HepG2 (cell line): ENCODE results near the gene THBS4. TPM values are rescaled to one million over a fixed set of nuclear protein-coding genes. Genes with fewer than 3 reads are reported as not detected.

Experiments
- ATAC-seq: fragments of 200-7000 bp; cut with Tn5 transposase; 3 replicates; pipeline ENCODE4 v1.9.1; 2020; ENCODE audit warnings: mild to moderate bottlenecking, moderate library complexity
- BruUV-seq: library from RNA; stranded (reverse); fragments of 400-500 nt; replicated peaks from 2 replicates; lab custom pipeline; 2021; lab: Mats Ljungman, UMichigan
- CTCF ChIA-PET: fragments of 300-600 bp; formaldehyde crosslinking; extraction: SDS; loops from one replicate; lab custom pipeline; 2021; ENCODE audit warnings: low total read pairs, inconsistent platforms, low intra/inter-chr PET ratio; lab: Yijun Ruan, JAX
- POLR2A ChIA-PET: fragments of 350-600 bp; sonication (Branson Sonifier 250); formaldehyde crosslinking; loops from one replicate; lab custom pipeline; 2020; ENCODE audit warnings: antibody characterized with exemption, inconsistent platforms; lab: Yijun Ruan, JAX
- DNase-seq: peaks from one replicate; pipeline ENCODE4 v3.0.0-alpha.2; 2015; ENCODE audit warnings: low spot score
- FAIRE-seq: peaks from 3 replicates; lab custom pipeline; 2011; peaks lifted over from hg19 to GRCh38; lab: Jason Lieb, UNC
- H2AFZ ChIP-seq: one replicate; pipeline ENCODE4 v1.6.1; 2011; ENCODE audit warnings: low read length, inconsistent platforms
- H3K27ac ChIP-seq: fragments of 300-600 bp; 3 replicates; pipeline ENCODE4 v1.8.0; 2011; ENCODE audit warnings: mixed run types, mild to moderate bottlenecking, mixed read lengths, low read length, inconsistent platforms; ENCODE audit not compliant: insufficient read depth; ENCODE audit errors: extremely low read length
- H3K27me3 ChIP-seq, 2 experiments: fragments of 200-600 bp in 1 of 2; 2 replicates in 1 of 2; 3 replicates in 1 of 2; pipeline versions ENCODE4 v1.6.0 to v1.8.0; 2011; ENCODE audit warnings: low read length in 2 of 2, mild to moderate bottlenecking in 2 of 2, moderate library complexity in 2 of 2, inconsistent platforms in 1 of 2; ENCODE audit not compliant: insufficient read depth in 2 of 2, control insufficient read depth in 1 of 2
- H3K36me3 ChIP-seq, 2 experiments: fragments of 200-600 bp in 1 of 2; replicated peaks in 1 of 2; 2 replicates in 1 of 2; 3 replicates in 1 of 2; pipeline versions ENCODE4 v1.5.1 to v1.8.0; 2011; ENCODE audit warnings: low read length in 2 of 2, inconsistent platforms in 1 of 2; ENCODE audit not compliant: insufficient read depth in 2 of 2, control insufficient read depth in 1 of 2
- H3K4me1 ChIP-seq: 2 replicates; pipeline ENCODE4 v1.5.1; 2012; ENCODE audit warnings: low read length, inconsistent platforms; ENCODE audit not compliant: insufficient read depth
- H3K4me2 ChIP-seq: 2 replicates; pipeline ENCODE4 v1.6.0; 2011; ENCODE audit warnings: low read depth, low read length, inconsistent platforms
- H3K4me3 ChIP-seq, 3 experiments: fragments of 200-600 bp in 1 of 3; sonication (generic), shearing (Covaris generic) in 1 of 3; replicated peaks in 1 of 3; 2 replicates each; pipeline ENCODE4 v1.5.1; 2011 to 2016; ENCODE audit warnings: low read length in 3 of 3, inconsistent platforms in 2 of 3, low read depth in 2 of 3, mild to moderate bottlenecking in 2 of 3, control low read depth in 1 of 3, mixed read lengths in 1 of 3; ENCODE audit not compliant: insufficient read depth in 1 of 3
- H3K79me2 ChIP-seq: one replicate; pipeline ENCODE4 v1.6.1; 2011; ENCODE audit warnings: low read length, inconsistent platforms; ENCODE audit not compliant: insufficient read depth
- H3K9ac ChIP-seq: 2 replicates; pipeline ENCODE4 v1.6.0; 2011; ENCODE audit warnings: mild to moderate bottlenecking, low read depth, low read length, inconsistent platforms; ENCODE audit not compliant: insufficient read depth
- H3K9me3 ChIP-seq: 2 replicates; pipeline ENCODE4 v1.5.1; 2012; ENCODE audit warnings: mild to moderate bottlenecking, low read length
- H4K20me1 ChIP-seq: 2 replicates; pipeline ENCODE4 v1.6.0; 2011; ENCODE audit warnings: inconsistent platforms, mild to moderate bottlenecking, low read length, moderate library complexity; ENCODE audit not compliant: insufficient read depth
- ATF7 ChIP-seq, 2 experiments: fragments of 450-650 bp in 1 of 2; sonication (generic) in 1 of 2; formaldehyde crosslinking in 1 of 2; IDR thresholded peaks; 2 replicates each; pipeline versions ENCODE4 v1.4.0 to v1.6.1; 2016 to 2020; ENCODE audit warnings: antibody characterized with exemption in 1 of 2, mild to moderate bottlenecking in 1 of 2, missing genetic modification reagents in 1 of 2
- CBX2 ChIP-seq, 2 experiments: fragments of 200-600 bp in 1 of 2; sonication (generic); formaldehyde crosslinking in 1 of 2; IDR thresholded peaks; 2 replicates each; pipeline versions ENCODE4 v1.7.0 to v1.8.1; 2018 to 2022; ENCODE audit warnings: low read depth in 2 of 2, low read length in 1 of 2, mild to moderate bottlenecking in 1 of 2, missing genetic modification reagents in 1 of 2
- CREB1 ChIP-seq, 2 experiments: fragments of 450-650 bp in 1 of 2; IDR thresholded peaks; 2 replicates each; pipeline ENCODE4 v1.6.1; 2016 to 2017; ENCODE audit warnings: control low read depth in 1 of 2, mild to moderate bottlenecking in 1 of 2, missing compliant biosample characterization in 1 of 2, missing genetic modification characterization in 1 of 2
- DMAP1 ChIP-seq: IDR thresholded peaks from 2 replicates; pipeline ENCODE4 v1.6.1; 2016
- DRAP1 ChIP-seq: IDR thresholded peaks from 2 replicates; pipeline ENCODE4 v1.6.1; 2016; ENCODE audit warnings: missing genetic modification reagents, missing compliant biosample characterization
- HBP1 ChIP-seq: IDR thresholded peaks from 2 replicates; pipeline ENCODE4 v1.6.1; 2016; ENCODE audit warnings: low read depth, control low read depth
- KAT2B ChIP-seq: fragments of 150-350 bp; IDR thresholded peaks from 2 replicates; pipeline ENCODE4 v1.6.1; 2014; ENCODE audit warnings: low read depth, low read length, borderline replicate concordance
- KDM2A ChIP-seq: sonication (generic); formaldehyde crosslinking; IDR thresholded peaks from 2 replicates; pipeline ENCODE4 v1.4.0; 2020; ENCODE audit warnings: low read depth, missing genetic modification reagents, borderline replicate concordance
- NR2F2 ChIP-seq: IDR thresholded peaks from 2 replicates; pipeline ENCODE4 v1.6.1; 2012; ENCODE audit warnings: low read depth, inconsistent platforms, borderline replicate concordance
- POLR2G ChIP-seq: fragments of 200-400 bp; formaldehyde crosslinking; IDR thresholded peaks from 2 replicates; pipeline ENCODE4 v1.6.1; 2018; ENCODE audit warnings: mild to moderate bottlenecking, low read depth, low read length, moderate library complexity
- REXO4 ChIP-seq: sonication (generic); formaldehyde crosslinking; IDR thresholded peaks from 2 replicates; pipeline ENCODE4 v1.8.0; 2022; ENCODE audit warnings: missing genetic modification reagents, mild to moderate bottlenecking, borderline replicate concordance
- WIZ ChIP-seq: sonication (generic); formaldehyde crosslinking; IDR thresholded peaks from 2 replicates; pipeline ENCODE4 v1.5.1; 2020; ENCODE audit warnings: mild to moderate bottlenecking, missing genetic modification reagents
- ZNF530 ChIP-seq: sonication (generic); formaldehyde crosslinking; IDR thresholded peaks from 2 replicates; pipeline ENCODE4 v1.5.0; 2020; ENCODE audit warnings: low read depth, mild to moderate bottlenecking, missing genetic modification reagents
- WGBS: methylation state at CpG from one replicate; pipeline ENCODE4 v1.1.6; 2017; ENCODE audit warnings: low lambda C conversion rate; 5-methylcytosine and 5-hydroxymethylcytosine counted together
- in situ Hi-C: cut with HindIII; loops from 2 replicates; pipeline ENCODE4 v1.10.0; 2017; ENCODE audit warnings: low pct_unique_long_range_greater_than_20kb; ENCODE audit not compliant: extremely low pct_ligation_motif_present
- intact Hi-C: fragments of 100-400 bp; cut with micrococcal nuclease; formaldehyde crosslinking; loops from one replicate; pipeline ENCODE4 v1.10.0; 2022; ENCODE audit not compliant: unreplicated experiment
- polyA plus RNA-seq, 8 experiments: library from polyadenylated mRNA; depleted of rRNA in 3 of 8; stranded (reverse) in 7 of 8; unstranded in 1 of 8; fragments of >200 nt; fragmentation: Illumina TruSeq in 4 of 8; extraction: Trizol in 4 of 8; gene quantifications; 2 replicates each; pipeline versions ENCODE4 v1.2.1 to v1.2.3, GENCODE V29; 2011 to 2016; ENCODE audit warnings: low read depth in 4 of 8, missing spikeins in 1 of 8, mixed read lengths in 1 of 8; ENCODE audit not compliant: insufficient read depth in 1 of 8
- total RNA-seq, 5 experiments: library from RNA; depleted of rRNA; stranded (reverse); fragments of >200 nt; fragmentation: Illumina TruSeq; extraction: Trizol; gene quantifications; 2 replicates each; pipeline ENCODE4 v1.2.3, GENCODE V29; 2016; ENCODE audit warnings: low read depth in 1 of 5

THBS4 gene
- total and polyA plus RNA-seq, 2 of the 13 experiments (the other 11 are each of a cell fraction or from before 2014, with no cell fraction given), result 0.60 to 1.2 TPM

GRCh38 chr5:80070338-80071056 is 35.3 kb downstream of the THBS4 start:
- in situ Hi-C loops, result no loop called here
- no peak for FAIRE-seq

GRCh38 chr5:80071510-80072021 is 36.4 kb downstream of the THBS4 start:
- ATAC-seq (no peak), DNase-seq (no peak), FAIRE-seq (no peak)
- H3K36me3 ChIP-seq, result no peaks in the 10 kb centered on the region
- H3K4me2 ChIP-seq, result no peak overlapping the region
- in situ Hi-C loops, result no loop called here
- peaks cover 8% of the 10 kb centered on the region for H3K4me1 ChIP-seq
- H3K27ac ChIP-seq, result no peak overlapping the region
- WGBS, result 55% methylated on average over 2 of the region's 2 CpGs
- no peaks in the 10 kb centered on the region for H4K20me1 ChIP-seq
- ChIA-PET POLR2A (no interaction called here), CTCF (no interaction called here)
- BruUV-seq, result no TSS peak
- no peak overlapping the region for H3K4me3 ChIP-seq
- no peaks in the 10 kb centered on the region for H3K9me3 ChIP-seq
- TF ChIP-seq CBX2 (IDR thresholded peaks at IDR 0.05; ENCODE audit: low read depth, low read length), result no peak
- no peak for TF ChIP-seq CBX2 (CRISPR knock-in tag; IDR thresholded peaks at IDR 0.05; ENCODE audit: low read depth)
- TF ChIP-seq CREB1 (IDR thresholded peaks at IDR 0.05), result peak; percentile 63
- TF ChIP-seq CREB1 (CRISPR knock-in tag; IDR thresholded peaks at IDR 0.05), result no peak
- peak; percentile 73 for TF ChIP-seq ATF7 (IDR thresholded peaks at IDR 0.05)
- no peak for TF ChIP-seq ATF7 (CRISPR knock-in tag; IDR thresholded peaks at IDR 0.05)
- no peak for TF ChIP-seq HBP1 (CRISPR knock-in tag)
- no peak overlapping the region for H3K9ac ChIP-seq
- H3K79me2 ChIP-seq, result no peaks in the 10 kb centered on the region
- 0 out of 5 replicates have a peak, but pooled peaks cover 0 to 6% of the 10 kb centered on the region in 2 experiments for H3K27me3 ChIP-seq
- H2AFZ ChIP-seq, result no peak overlapping the region
- intact Hi-C loops, result no loop called here

More at GRCh38 chr5:80070338-80071056, 35.3 kb downstream of the THBS4 start:
- Histone ChIP-seq H3K4me2 (no peak overlapping the region), H4K20me1 (no peaks in the 10 kb centered on the region), H2AFZ (no peak overlapping the region), H3K27me3 (0 out of 5 replicates have a peak, but pooled peaks cover 0 to 8% of the 10 kb centered on the region in 2 experiments), H3K36me3 (no peaks in the 10 kb centered on the region), H3K27ac (no peak overlapping the region), H3K4me1 (peaks cover 8% of the 10 kb centered on the region), H3K4me3 (no peak overlapping the region), H3K9ac (no peak overlapping the region), H3K79me2 (no peaks in the 10 kb centered on the region), H3K9me3 (no peaks in the 10 kb centered on the region)
- BruUV-seq, result no TSS peak
- no peak for DNase-seq
- no peak for ATAC-seq
- POLR2A ChIA-PET, result no interaction called here
- 46% methylated on average over 10 of the region's 10 CpGs for WGBS
- CTCF ChIA-PET, result no interaction called here
- intact Hi-C loops, result no loop called here
- TF ChIP-seq ZNF530 (CRISPR knock-in tag) (no peak), DRAP1 (CRISPR knock-in tag) (no peak), DMAP1 (CRISPR knock-in tag) (no peak), REXO4 (CRISPR knock-in tag) (no peak), KAT2B (no peak), NR2F2 (no peak), WIZ (CRISPR knock-in tag) (no peak), KDM2A (CRISPR knock-in tag) (no peak), POLR2G (no peak)
